Endothelial cell of umbilical vein (primary cell): ENCODE data around the gene CCDC170. TPM values are rescaled to one million over a fixed set of nuclear protein-coding genes. Genes with fewer than 3 reads are reported as not detected.

ENCODE experiments used
- BruUV-seq: library from RNA; stranded (reverse); fragments of 400-500 nt; replicated peaks from 2 replicates; lab custom pipeline; 2021; lab: Mats Ljungman, UMichigan
- CTCF ChIA-PET: fragments of 300-600, 350-600 bp; sonication (Branson Sonifier 250); formaldehyde crosslinking; loops from one replicate; lab custom pipeline; 2021; ENCODE audit warnings: antibody characterized with exemption, inconsistent platforms; lab: Charles Lee
- POLR2A ChIA-PET: fragments of 300-600, 350-600 bp; sonication (Branson Sonifier 250); formaldehyde crosslinking; loops from one replicate; lab custom pipeline; 2021; ENCODE audit warnings: antibody characterized with exemption, inconsistent platforms; lab: Charles Lee
- DNase-seq: peaks from one replicate; pipeline ENCODE4 v3.0.0-alpha.2; 2011; ENCODE audit warnings: low read depth, low spot score
- FAIRE-seq: peaks from 2 replicates; lab custom pipeline; 2011; peaks lifted over from hg19 to GRCh38; lab: Jason Lieb, UNC
- H2AFZ ChIP-seq: 2 replicates; pipeline ENCODE4 v1.6.0; 2012; ENCODE audit warnings: low read depth, low read length, control low read depth, inconsistent platforms
- H3K27ac ChIP-seq: 2 replicates; pipeline ENCODE4 v1.5.1; 2011; ENCODE audit warnings: low read depth, mild to moderate bottlenecking, control low read depth, low read length, moderate library complexity; ENCODE audit not compliant: insufficient read depth
- H3K27me3 ChIP-seq, 2 experiments: 2 replicates each; pipeline versions ENCODE4 v1.6.0 to v1.6.1; 2011; ENCODE audit warnings: low read length in 2 of 2, mixed read lengths in 1 of 2; ENCODE audit not compliant: control insufficient read depth in 2 of 2, insufficient read depth in 2 of 2
- H3K36me3 ChIP-seq, 2 experiments: 2 replicates in 1 of 2; 3 replicates in 1 of 2; pipeline ENCODE4 v1.5.1; 2011; ENCODE audit warnings: low read length in 2 of 2, mild to moderate bottlenecking in 1 of 2, moderate library complexity in 1 of 2; ENCODE audit not compliant: control insufficient read depth in 2 of 2, insufficient read depth in 2 of 2; ENCODE audit errors: extremely low read depth in 1 of 2
- H3K4me1 ChIP-seq: 3 replicates; pipeline ENCODE4 v1.5.1; 2011; ENCODE audit warnings: mild to moderate bottlenecking, low read length; ENCODE audit not compliant: control insufficient read depth, insufficient read depth; ENCODE audit errors: extremely low read depth
- H3K4me2 ChIP-seq: 2 replicates; pipeline ENCODE4 v1.6.1; 2011; ENCODE audit warnings: low read length, control low read depth, mixed read lengths; ENCODE audit not compliant: insufficient read depth
- H3K4me3 ChIP-seq, 3 experiments: fragments of 200-600 bp in 1 of 3; sonication (generic), shearing (Covaris generic) in 1 of 3; replicated peaks in 1 of 3; 2 replicates each; pipeline ENCODE4 v1.5.1; 2011 to 2016; ENCODE audit warnings: control low read depth in 3 of 3, low read length in 3 of 3, mild to moderate bottlenecking in 2 of 3, inconsistent platforms in 1 of 3, low read depth in 1 of 3, moderate library complexity in 1 of 3; ENCODE audit not compliant: insufficient read depth in 1 of 3
- H3K79me2 ChIP-seq: 2 replicates; pipeline ENCODE4 v1.6.0; 2012; ENCODE audit warnings: low read length, inconsistent platforms; ENCODE audit not compliant: control insufficient read depth, insufficient read depth
- H3K9ac ChIP-seq: replicated peaks from 2 replicates; pipeline ENCODE3; 2011; ENCODE audit warnings: low read length, control low read depth; ENCODE audit not compliant: insufficient read depth; ENCODE audit errors: extremely low read depth
- H3K9me1 ChIP-seq: replicated peaks from 3 replicates; pipeline ENCODE4 v1.6.0; 2011; ENCODE audit warnings: mild to moderate bottlenecking, low read length; ENCODE audit not compliant: control insufficient read depth, insufficient read depth; ENCODE audit errors: extremely low read depth
- H3K9me3 ChIP-seq: replicated peaks from 2 replicates; pipeline ENCODE4 v1.5.1; 2012; ENCODE audit warnings: low read length, inconsistent platforms; ENCODE audit not compliant: control insufficient read depth, insufficient read depth
- H4K20me1 ChIP-seq: replicated peaks from 2 replicates; pipeline ENCODE3; 2011; ENCODE audit warnings: mild to moderate bottlenecking, low read length; ENCODE audit not compliant: control insufficient read depth, insufficient read depth; ENCODE audit errors: extremely low read depth
- CTCF ChIP-seq, 2 donors: IDR thresholded peaks; 1 replicate in 1 of 2; 2 replicates in 1 of 2; pipeline ENCODE4 v1.5.1; 2011; ENCODE audit warnings: low read length in 2 of 2, mild to moderate bottlenecking in 2 of 2, moderate library complexity in 2 of 2, control low read depth in 1 of 2, inconsistent platforms in 1 of 2, low read depth in 1 of 2; ENCODE audit not compliant: insufficient read depth in 1 of 2; ENCODE audit errors: extremely low read depth in 1 of 2
- EZH2 ChIP-seq: IDR thresholded peaks from 2 replicates; pipeline ENCODE4 v1.6.1; 2012; ENCODE audit warnings: borderline replicate concordance, low read depth, mild to moderate bottlenecking, moderate library complexity, low read length, inconsistent platforms; ENCODE audit not compliant: severe bottlenecking
- FOS ChIP-seq: IDR thresholded peaks from 2 replicates; pipeline ENCODE4 v1.6.1; 2011; ENCODE audit warnings: mild to moderate bottlenecking, low read length, moderate library complexity, borderline replicate concordance; ENCODE audit not compliant: insufficient read depth
- GATA2 ChIP-seq: IDR thresholded peaks from 2 replicates; pipeline ENCODE4 v1.7.0; 2011; ENCODE audit warnings: low read depth, mild to moderate bottlenecking, moderate library complexity, mixed read lengths, low read length; ENCODE audit not compliant: insufficient read length, insufficient read depth
- JUN ChIP-seq: IDR thresholded peaks from 2 replicates; pipeline ENCODE4 v1.6.1; 2011; ENCODE audit warnings: borderline replicate concordance, low read depth; ENCODE audit not compliant: insufficient read length, insufficient read depth
- MAX ChIP-seq: IDR thresholded peaks from 2 replicates; pipeline ENCODE4 v1.6.1; 2011; ENCODE audit not compliant: insufficient read depth, insufficient read length
- MYC ChIP-seq: IDR thresholded peaks from one replicate; pipeline ENCODE4 v1.6.1; 2011; ENCODE audit warnings: mild to moderate bottlenecking, low read depth, low read length
- POLR2A ChIP-seq: IDR thresholded peaks from 2 replicates; pipeline ENCODE4 v1.6.1; 2012; ENCODE audit warnings: low read depth, mild to moderate bottlenecking, control low read depth, low read length
- POLR2AphosphoS5 ChIP-seq: IDR thresholded peaks from 2 replicates; pipeline ENCODE4 v1.6.1; 2012; ENCODE audit warnings: low read depth, mild to moderate bottlenecking, control low read depth, low read length, moderate library complexity; ENCODE audit not compliant: insufficient read depth
- dilution Hi-C: fragments of 300-500 bp; cut with MboI; formaldehyde crosslinking; loops from one replicate; pipeline ENCODE4 v1.15.0; 2019; ENCODE audit warnings: low sequenced_read_pairs; ENCODE audit not compliant: extremely low pct_ligation_motif_present
- intact Hi-C: fragments of 100-400 bp; cut with micrococcal nuclease; formaldehyde crosslinking; loops from one replicate; pipeline ENCODE4 v1.10.0; 2022
- polyA plus RNA-seq, 4 experiments: library from polyadenylated mRNA; depleted of rRNA in 3 of 4; stranded (reverse) in 3 of 4; unstranded in 1 of 4; fragments of >200 nt; gene quantifications; 2 replicates each; pipeline versions ENCODE4 v1.2.1 to v1.2.3, GENCODE V29; 2011 to 2012; ENCODE audit warnings: missing spikeins in 1 of 4
- total RNA-seq: library from RNA; stranded (reverse); gene quantifications from 2 replicates; pipeline ENCODE4 v1.2.3, GENCODE V29; 2021

The CCDC170 gene
- total and polyA plus RNA-seq, 2 donors (not counting 3 experiments of a cell fraction or from before 2014, with no cell fraction given) = 0.07 to 0.21 TPM

GRCh38 chr6:151620179-151620578, 126.4 kb downstream of the CCDC170 start:
- H2AFZ ChIP-seq = no peak overlapping the region
- ChIA-PET POLR2A (no interaction called here), CTCF (no interaction called here)
- dilution Hi-C loops (no loop called here), intact Hi-C loops (no loop called here)
- no peak overlapping the region for H3K4me2 ChIP-seq
- DNase-seq = no peak
- no peaks in the 10 kb centered on the region for H3K79me2 ChIP-seq
- no peaks in the 10 kb centered on the region for H4K20me1 ChIP-seq
- H3K27ac ChIP-seq = no peak overlapping the region
- no peak overlapping the region for H3K9ac ChIP-seq
- H3K4me3 ChIP-seq = no peak overlapping the region
- no peak for FAIRE-seq
- no peaks in the 10 kb centered on the region for H3K9me3 ChIP-seq
- no TSS peak for BruUV-seq
- no peaks in the 10 kb centered on the region for H3K9me1 ChIP-seq
- H3K27me3 ChIP-seq = no peaks in the 10 kb centered on the region
- TF ChIP-seq MYC (no peak), POLR2AphosphoS5 (no peak), JUN (no peak), MAX (no peak), EZH2 (no peak), POLR2A (no peak), FOS (no peak), CTCF (IDR thresholded peaks at IDR 0.05; ENCODE audit: extremely low read depth in 1 of 2, insufficient read depth in 1 of 2, low read depth in 1 of 2, low read length in 2 of 2) (no peak), GATA2 (no peak)
- H3K4me1 ChIP-seq = no peaks in the 10 kb centered on the region
- H3K36me3 ChIP-seq = no peaks in the 10 kb centered on the region
